Kidney (tissue), 14 donors: ENCODE measurements around the gene HAND2. TPM values are rescaled to one million over a fixed set of nuclear protein-coding genes. Genes with fewer than 3 reads are reported as not detected.

Experiments used
- DNase-seq, 5 donors: peaks; one replicate each; pipeline ENCODE4 v3.0.0-alpha.2; 2013 to 2020
- FAIRE-seq: peaks from 2 replicates; lab custom pipeline; 2012; peaks lifted over from hg19 to GRCh38; lab: Jason Lieb, UNC
- H3K27ac ChIP-seq, 2 donors: one replicate each; pipeline ENCODE4 v1.7.0; 2013; ENCODE audit warnings: low read depth in 2 of 2, low read length in 2 of 2, inconsistent platforms in 1 of 2
- H3K27me3 ChIP-seq: one replicate; pipeline ENCODE4 v1.7.1; 2013; ENCODE audit warnings: low read length, inconsistent platforms; ENCODE audit not compliant: control insufficient read depth, insufficient read depth
- H3K36me3 ChIP-seq, 3 donors: one replicate each; pipeline versions ENCODE4 v1.7.0 to v1.7.1; 2013; ENCODE audit warnings: low read length in 3 of 3, control low read depth in 1 of 3, inconsistent platforms in 1 of 3; ENCODE audit not compliant: insufficient read depth in 3 of 3, control insufficient read depth in 2 of 3
- H3K4me1 ChIP-seq, 3 donors: one replicate each; pipeline versions ENCODE4 v1.7.0 to v1.7.1; 2013; ENCODE audit warnings: low read length in 3 of 3, inconsistent platforms in 1 of 3, low read depth in 1 of 3; ENCODE audit not compliant: control insufficient read depth in 2 of 3, insufficient read depth in 2 of 3
- H3K4me3 ChIP-seq, 3 donors: one replicate each; pipeline versions ENCODE4 v1.7.0 to v1.8.1; 2013; ENCODE audit warnings: low read length in 3 of 3, control low read depth in 1 of 3, inconsistent platforms in 1 of 3
- H3K9ac ChIP-seq, 3 donors: one replicate each; pipeline versions ENCODE4 v1.7.0 to v1.7.1; 2013; ENCODE audit warnings: low read length in 3 of 3, control low read depth in 1 of 3, inconsistent platforms in 1 of 3
- H3K9me3 ChIP-seq, 3 donors: one replicate each; pipeline versions ENCODE4 v1.7.0 to v1.7.1; 2013; ENCODE audit warnings: low read length in 3 of 3, control low read depth in 1 of 3, inconsistent platforms in 1 of 3; ENCODE audit not compliant: control insufficient read depth in 2 of 3, insufficient read depth in 1 of 3
- intact Hi-C: fragments of 100-400 bp; cut with DNase I; formaldehyde crosslinking; loops from one replicate; pipeline ENCODE4 v1.11.1; 2022
- polyA plus RNA-seq: library from polyadenylated mRNA; stranded (reverse); fragments of 350-450 nt; fragmentation: Illumina TruSeq; extraction: RNeasy Lipid Tissue Mini Kit (QIAGEN cat#74804); gene quantifications from one replicate; pipeline ENCODE4 v1.2.3, GENCODE V29; 2014; ENCODE audit warnings: low read depth, low replicate concordance; ENCODE audit not compliant: insufficient read depth
- total RNA-seq: library from RNA; stranded (reverse); fragmentation: NEBNext Ultra II Directional; extraction: Animal tissue kit (Norgen Biotek cat#: 25700); gene quantifications from one replicate; pipeline ENCODE4 v1.2.1, GENCODE V29; 2021
- TF ChIP-seq, protein P1 (sequence below): IDR thresholded peaks from 3 replicates; pipeline ENCODE4 v1.5.1; 2012; ENCODE audit warnings: mild to moderate bottlenecking, moderate library complexity, borderline replicate concordance; ENCODE audit not compliant: insufficient read depth; ENCODE audit errors: extremely low read depth
- donor health status: control.
- donor health status: control.
- donor health status: control.
- donor health status: control.
- donor health status: control.
- donor health status: DM: yes; HTN: yes; CAD: no.
- donor health status: Normal renal cell carcinoma (clear cell type).

Gene HAND2
- total and polyA plus RNA-seq, 2 donors from 2014 or later = 0.31 TPM; not detected in 1

DNA sequence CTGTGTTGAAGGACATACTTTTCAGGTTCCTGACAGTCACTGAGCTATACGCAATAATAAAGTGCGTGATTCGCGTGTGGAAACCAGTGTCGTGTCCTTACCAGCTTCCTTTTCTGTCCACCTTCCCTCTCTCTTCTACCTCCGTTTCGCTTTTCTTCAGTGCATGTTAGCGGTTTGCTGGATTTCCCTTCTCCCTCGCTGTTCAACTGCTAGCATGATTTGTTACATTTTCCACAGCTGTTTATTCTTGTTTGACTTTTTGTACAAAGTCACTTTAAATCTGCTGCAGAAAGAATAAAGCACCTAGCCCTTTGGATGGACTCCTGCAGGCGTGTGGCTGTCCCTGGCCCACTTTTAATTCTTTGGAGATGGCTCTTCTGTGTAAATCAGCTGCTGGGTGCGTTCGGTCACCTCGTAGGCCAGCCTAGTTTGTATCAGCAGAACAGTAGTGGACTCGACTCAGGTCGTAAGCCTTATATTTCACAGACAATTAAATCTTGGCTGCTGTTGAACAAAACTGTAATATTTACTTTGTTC, 8.9 kb upstream of the HAND2 start:
- no peak overlapping the region for H3K27ac ChIP-seq
- H3K27me3 ChIP-seq = peaks cover 82% of the 10 kb centered on the region
- H3K9me3 ChIP-seq = no peaks in the 10 kb centered on the region
- H3K36me3 ChIP-seq = no peaks in the 10 kb centered on the region
- no peak overlapping the region for H3K9ac ChIP-seq
- intact Hi-C loops = no loop called here
- FAIRE-seq (no peak), DNase-seq (peak in 1 of 5 donors; percentile 64)
- TF ChIP-seq, protein P1, sequence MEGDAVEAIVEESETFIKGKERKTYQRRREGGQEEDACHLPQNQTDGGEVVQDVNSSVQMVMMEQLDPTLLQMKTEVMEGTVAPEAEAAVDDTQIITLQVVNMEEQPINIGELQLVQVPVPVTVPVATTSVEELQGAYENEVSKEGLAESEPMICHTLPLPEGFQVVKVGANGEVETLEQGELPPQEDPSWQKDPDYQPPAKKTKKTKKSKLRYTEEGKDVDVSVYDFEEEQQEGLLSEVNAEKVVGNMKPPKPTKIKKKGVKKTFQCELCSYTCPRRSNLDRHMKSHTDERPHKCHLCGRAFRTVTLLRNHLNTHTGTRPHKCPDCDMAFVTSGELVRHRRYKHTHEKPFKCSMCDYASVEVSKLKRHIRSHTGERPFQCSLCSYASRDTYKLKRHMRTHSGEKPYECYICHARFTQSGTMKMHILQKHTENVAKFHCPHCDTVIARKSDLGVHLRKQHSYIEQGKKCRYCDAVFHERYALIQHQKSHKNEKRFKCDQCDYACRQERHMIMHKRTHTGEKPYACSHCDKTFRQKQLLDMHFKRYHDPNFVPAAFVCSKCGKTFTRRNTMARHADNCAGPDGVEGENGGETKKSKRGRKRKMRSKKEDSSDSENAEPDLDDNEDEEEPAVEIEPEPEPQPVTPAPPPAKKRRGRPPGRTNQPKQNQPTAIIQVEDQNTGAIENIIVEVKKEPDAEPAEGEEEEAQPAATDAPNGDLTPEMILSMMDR = no peak
- H3K4me1 ChIP-seq = peaks cover 0 to 2% (median 0%) of the 10 kb centered on the region in 3 donors
- H3K4me3 ChIP-seq = peak overlapping the region in 2 of 3 donors; percentile 33 to 50

DNA sequence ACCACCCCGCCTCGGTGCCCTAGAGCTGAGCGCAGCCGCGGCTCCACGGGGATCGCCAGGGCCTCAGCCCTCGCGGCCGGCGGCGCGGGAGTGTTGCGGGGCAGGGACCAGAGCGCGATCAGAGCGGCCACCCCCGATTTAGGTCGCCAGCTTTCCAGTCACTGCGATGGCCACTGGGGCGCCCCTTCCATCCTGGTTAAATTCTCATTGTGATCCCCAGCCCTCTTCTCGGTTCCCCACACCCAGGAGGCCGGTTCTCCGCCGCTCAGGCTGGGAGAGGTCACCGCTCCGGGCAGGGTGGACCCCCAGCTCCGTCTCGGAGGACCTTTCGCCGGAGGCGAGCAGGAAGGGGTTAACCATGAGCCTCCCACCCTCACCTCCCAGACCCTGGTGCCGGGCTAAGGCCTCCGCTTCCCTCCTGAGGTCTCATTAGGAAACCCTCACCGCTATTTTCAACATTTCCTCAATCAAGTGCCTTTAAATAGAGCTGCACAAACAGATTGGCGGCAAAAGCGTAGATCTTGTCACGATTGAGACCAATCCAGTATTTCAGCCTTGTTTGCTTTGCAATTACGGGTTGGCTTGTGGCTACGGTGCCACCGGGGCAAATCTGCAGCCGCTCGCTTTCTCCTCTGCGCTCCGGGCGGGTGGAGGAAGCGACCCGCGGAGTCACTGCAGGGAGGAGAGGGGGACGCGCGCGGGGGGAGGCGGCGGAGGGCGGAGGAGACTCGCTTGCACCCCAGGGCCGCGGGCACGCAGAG, 8.3 kb upstream of the HAND2 start:
- peak overlapping the region in 2 of 3 donors; percentile 33 to 50 for H3K4me3 ChIP-seq
- peaks cover 86% of the 10 kb centered on the region for H3K27me3 ChIP-seq
- intact Hi-C loops = no loop called here
- peaks cover 0 to 2% (median 0%) of the 10 kb centered on the region in 3 donors for H3K4me1 ChIP-seq
- H3K9ac ChIP-seq = no peak overlapping the region
- no peaks in the 10 kb centered on the region for H3K9me3 ChIP-seq
- no peak overlapping the region for H3K27ac ChIP-seq
- no peaks in the 10 kb centered on the region for H3K36me3 ChIP-seq
- DNase-seq = peak in 2 of 5 donors; percentile 48 to 58
- FAIRE-seq = no peak
- TF ChIP-seq, protein P1 = no peak

DNA sequence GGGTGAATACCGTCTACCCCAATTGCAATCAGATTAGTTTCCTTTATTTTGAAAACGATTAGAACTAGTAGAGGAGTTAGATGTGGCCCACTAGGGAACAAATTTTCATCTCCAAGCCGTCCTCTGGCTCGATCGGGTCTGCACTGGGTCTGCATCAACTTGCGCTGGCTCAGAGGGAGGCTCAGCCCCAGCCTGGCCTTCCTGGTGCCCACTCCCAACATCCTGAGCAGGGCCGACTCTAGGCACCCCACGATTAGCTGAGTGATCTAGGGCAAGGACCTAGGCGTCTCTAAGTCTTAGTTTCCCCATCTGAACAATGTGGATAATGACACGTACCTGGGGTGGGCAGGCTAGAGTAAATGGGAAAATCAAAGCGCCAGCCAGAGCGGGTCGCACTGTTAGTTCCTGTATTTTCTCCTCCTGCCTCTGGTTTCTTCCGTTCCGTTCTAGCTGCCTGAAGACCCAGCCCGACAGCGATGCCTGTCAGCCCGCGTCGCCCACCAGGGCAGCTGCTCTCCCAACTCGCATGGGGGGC, 7.7 kb upstream of the HAND2 start:
- intact Hi-C loops = no loop called here
- H3K27me3 ChIP-seq = peaks cover 90% of the 10 kb centered on the region
- H3K36me3 ChIP-seq = no peaks in the 10 kb centered on the region
- TF ChIP-seq, protein P1 = no peak
- H3K27ac ChIP-seq = no peak overlapping the region
- peaks cover 0 to 2% (median 0%) of the 10 kb centered on the region in 3 donors for H3K4me1 ChIP-seq
- no peaks in the 10 kb centered on the region for H3K9me3 ChIP-seq
- H3K9ac ChIP-seq = no peak overlapping the region
- FAIRE-seq (no peak), DNase-seq (peak in 1 of 5 donors; percentile 45)
- H3K4me3 ChIP-seq = no peak overlapping the region
